ENCODE measurements around the gene LIMS2. TPM values are rescaled to one million over a fixed set of nuclear protein-coding genes. Genes with fewer than 3 reads are reported as not detected.
A peak's percentile ranks its signal among the peaks of the same experiment; 100 is the strongest.

The LIMS2 gene
- total and polyA plus RNA-seq, 2 of the 8 experiments (the other 6 are each of a cell fraction or from before 2014, with no cell fraction given) = 3.3 to 4.8 TPM

- Histone ChIP-seq H2BK20ac (ENCODE audit: low read length) (no peak overlapping the region), H3K79me1 (ENCODE audit: low read depth, low read length) (no peaks in the 10 kb centered on the region), H3K9ac (replicated peaks in 1 of 4; ENCODE audit: extremely low read depth in 1 of 4, low read depth in 3 of 4, low read length in 3 of 4) (no peak overlapping the region), H2AFZ (ENCODE audit: low read length) (no peak overlapping the region), H4K20me1 (replicated peaks in 1 of 2; ENCODE audit: control insufficient read depth in 1 of 2, insufficient read depth in 2 of 2, low read length in 2 of 2) (no peaks in the 10 kb centered on the region), H3K27ac (ENCODE audit: low read depth, low read length) (no peak overlapping the region), H3K23ac (ENCODE audit: insufficient read length) (no peak overlapping the region), H3K4me2 (ENCODE audit: insufficient read depth in 1 of 2, low read depth in 2 of 2, low read length in 2 of 2) (no peak overlapping the region), H3K4ac (replicated peaks; ENCODE audit: insufficient read length, low read depth, low read length) (no peak overlapping the region), H4K8ac (ENCODE audit: extremely low read depth, insufficient read depth, low read length) (no peak overlapping the region), H3K23me2 (ENCODE audit: low read depth, low read length) (no peaks in the 10 kb centered on the region), H3K79me2 (ENCODE audit: control insufficient read depth in 1 of 2, insufficient read depth in 2 of 2, low read length in 2 of 2) (no peaks in the 10 kb centered on the region), H2BK5ac (ENCODE audit: low read depth, low read length) (no peak overlapping the region), H3K14ac (ENCODE audit: insufficient read length) (no peak overlapping the region), H4K5ac (ENCODE audit: insufficient read length, low read depth, low read length) (no peak overlapping the region), H3K56ac (replicated peaks; ENCODE audit: insufficient read length, low read depth, low read length) (no peak overlapping the region), H3K36me3 (ENCODE audit: control insufficient read depth in 2 of 4, insufficient read depth in 4 of 4, low read length in 3 of 4) (no peaks in the 10 kb centered on the region), H3K4me3 (ENCODE audit: extremely low read depth in 1 of 4, insufficient read depth in 2 of 4, low read depth in 3 of 4, low read length in 4 of 4) (no peak overlapping the region), H2BK15ac (ENCODE audit: low read length) (no peak overlapping the region; the same call in 1 of the 2 replicates), H3K27me3 (replicated peaks in 1 of 4; ENCODE audit: control insufficient read depth in 3 of 4, extremely low read depth in 1 of 4, insufficient read depth in 3 of 4, low read length in 3 of 4) (no peaks in the 10 kb centered on the region), H2BK120ac (replicated peaks; ENCODE audit: low read depth, low read length) (no peak overlapping the region), H3K18ac (ENCODE audit: extremely low read depth, low read length) (no peak overlapping the region), H2BK12ac (ENCODE audit: low read depth, low read length) (0 out of 2 replicates have a peak overlapping the region, but pooled peaks have one; percentile 17), H4K91ac (replicated peaks; ENCODE audit: insufficient read length, low read length) (no peak overlapping the region), H2AK5ac (ENCODE audit: low read depth, low read length) (no peak overlapping the region; the same call in 1 of the 2 replicates), H3K9me3 (ENCODE audit: insufficient read depth in 2 of 2, low read depth in 1 of 2, low read length in 1 of 2) (no peaks in the 10 kb centered on the region), H3K4me1 (replicated peaks in 1 of 4; ENCODE audit: control insufficient read depth in 3 of 4, insufficient read depth in 4 of 4, low read length in 3 of 4) (peaks cover 0 to 19% (median 7%) of the 10 kb centered on the region in 4 experiments; a peak in 6 of 7 replicates)
- ChIA-PET CTCF (ENCODE audit: partially characterized antibody) (interaction anchor here (1.0 to 9.8 kb wide), 2 partner anchors 17 to 44 kb away, joined by 5 to 114 read pairs; no protein-coding TSS in a partner anchor), POLR2A (ENCODE audit: partially characterized antibody) (no interaction called here)
- 91% methylated on average over 16 of the region's 17 CpGs; no CpG with 5 or more reads in 1 of the 2 experiments for WGBS, 2 experiments (ENCODE audit: extremely low coverage in 1 of 2, insufficient coverage in 1 of 2, insufficient read length in 1 of 2, insufficient replicate concordance in 2 of 2, low coverage in 1 of 2, low lambda C conversion rate in 2 of 2, missing lambda C conversion rate in 1 of 2)
- DNase-seq (ENCODE audit: low read depth in 1 of 2, low spot score in 2 of 2) (no peak), FAIRE-seq (no peak)
- TF ChIP-seq JUN (IDR thresholded peaks at IDR 0.05; ENCODE audit: low read depth, low read length) (no peak), CTBP2 (IDR thresholded peaks at IDR 0.05; ENCODE audit: borderline replicate concordance, insufficient read depth, insufficient read length, low read length) (no peak), RFX5 (IDR thresholded peaks at IDR 0.05; ENCODE audit: borderline replicate concordance, low read depth, low read length) (no peak), CHD2 (IDR thresholded peaks at IDR 0.05; ENCODE audit: low read length) (no peak), RBBP5 (IDR thresholded peaks at IDR 0.05; ENCODE audit: borderline replicate concordance, low read depth, low read length) (no peak), TAF7 (optimal IDR thresholded peaks at IDR 0.05; ENCODE audit: borderline replicate concordance, low read depth, low read length) (no peak)
Measured at GRCh38 chr2:127634626-127635379, 40.5 kb downstream of the LIMS2 start.
